H1 (cell line): ENCODE measurements around the gene PLCH2. TPM values are rescaled to one million over a fixed set of nuclear protein-coding genes. Genes with fewer than 3 reads are reported as not detected.

Experiments used
- ASH2L ChIP-seq: fragments of 200-600, 300-600 bp; sonication (generic); IDR thresholded peaks from one replicate; pipeline ENCODE4 v1.7.1; 2017; ENCODE audit warnings: low read length
- CTCF ChIP-seq, 3 experiments: IDR thresholded peaks; 1 replicate in 2 of 3; 2 replicates in 1 of 3; pipeline versions ENCODE4 v1.5.1 to v1.6.1; 2011; ENCODE audit warnings: low read length in 3 of 3, mild to moderate bottlenecking in 3 of 3, inconsistent platforms in 2 of 3, low read depth in 1 of 3, moderate library complexity in 1 of 3; ENCODE audit not compliant: insufficient read depth in 1 of 3; ENCODE audit errors: control extremely low read depth in 1 of 3
- NANOG ChIP-seq: IDR thresholded peaks from 2 replicates; pipeline ENCODE4 v1.6.1; 2011; ENCODE audit warnings: low read length, low read depth, mild to moderate bottlenecking, inconsistent platforms; ENCODE audit not compliant: insufficient read depth, poor library complexity, severe bottlenecking
- SAP30 ChIP-seq: fragments of 300-600 bp; sonication (generic); IDR thresholded peaks from 2 replicates; pipeline ENCODE4 v1.7.1; 2012; ENCODE audit warnings: low read length, moderate library complexity, mild to moderate bottlenecking, inconsistent platforms; ENCODE audit not compliant: insufficient read depth, insufficient replicate concordance
- TEAD4 ChIP-seq: IDR thresholded peaks from 2 replicates; pipeline ENCODE4 v1.6.1; 2012; ENCODE audit warnings: low read depth, low read length, inconsistent platforms, mixed read lengths
- YY1 ChIP-seq: IDR thresholded peaks from 2 replicates; pipeline ENCODE4 v1.6.1; 2011; ENCODE audit warnings: low read depth, mild to moderate bottlenecking, low read length
- polyA plus RNA-seq, 7 experiments: library from polyadenylated mRNA; depleted of rRNA in 3 of 7; stranded (reverse) in 5 of 7; unstranded in 2 of 7; fragments of >200 nt in 5 of 7; fragments of 200-250 nt in 2 of 7; gene quantifications; 1 replicate in 5 of 7; 2 replicates in 1 of 7; 4 replicates in 1 of 7; pipeline versions ENCODE4 v1.2.1 to v1.2.3, GENCODE V29; 2011 to 2013; ENCODE audit warnings: missing spikeins in 2 of 7, mixed read lengths in 2 of 7
- total RNA-seq: library from RNA; stranded (reverse); fragmentation: NEBNext Ultra II Directional; extraction: Animal tissue kit (Norgen Biotek cat#: 25700); gene quantifications from 2 replicates; pipeline ENCODE4 v1.2.1, GENCODE V29; 2021

Gene PLCH2
- total and polyA plus RNA-seq, 2 of the 8 experiments (the other 6 are each of a cell fraction or from before 2014, with no cell fraction given): 0.14 to 0.19 TPM

DNA sequence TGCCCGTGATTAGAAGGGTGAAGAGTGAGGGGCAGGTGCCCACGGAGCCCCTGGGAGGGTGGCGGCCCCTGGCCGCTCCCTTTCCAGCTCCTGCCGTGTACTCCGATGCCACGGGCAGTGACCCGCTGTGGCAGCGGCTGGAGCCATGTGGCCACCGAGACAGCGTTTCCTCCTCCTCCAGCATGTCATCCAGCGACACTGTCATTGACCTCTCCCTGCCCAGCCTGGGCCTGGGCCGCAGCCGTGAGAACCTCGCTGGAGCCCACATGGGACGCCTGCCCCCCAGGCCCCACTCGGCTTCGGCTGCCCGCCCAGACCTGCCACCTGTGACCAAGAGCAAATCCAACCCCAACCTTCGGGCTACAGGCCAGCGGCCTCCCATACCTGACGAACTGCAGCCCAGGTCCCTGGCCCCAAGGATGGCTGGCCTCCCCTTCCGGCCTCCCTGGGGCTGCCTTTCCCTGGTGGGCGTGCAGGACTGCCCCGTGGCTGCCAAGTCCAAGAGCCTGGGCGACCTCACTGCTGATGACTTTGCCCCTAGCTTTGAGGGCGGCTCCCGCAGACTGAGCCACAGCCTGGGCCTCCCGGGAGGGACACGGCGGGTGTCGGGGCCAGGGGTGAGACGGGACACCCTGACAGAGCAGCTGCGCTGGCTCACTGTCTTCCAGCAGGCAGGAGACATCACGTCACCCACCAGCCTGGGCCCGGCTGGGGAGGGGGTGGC is 28.3 kb downstream of the PLCH2 start (continued):
- TF ChIP-seq CTCF (IDR thresholded peaks at IDR 0.05; ENCODE audit: control extremely low read depth in 1 of 3, insufficient read depth in 1 of 3, low read depth in 1 of 3, low read length in 3 of 3): no peak
- no peak for TF ChIP-seq TEAD4
- no peak for TF ChIP-seq SAP30
- TF ChIP-seq ASH2L: no peak
- no peak for TF ChIP-seq NANOG
- TF ChIP-seq YY1: no peak
- TF ChIP-seq, all 59 proteins: peak for 0
